ENCODE results near the gene CACNA1D.

- TF ChIP-seq CTCF (conservative IDR thresholded peaks at IDR 0.05 in 1 of 2, IDR thresholded peaks at IDR 0.05 in 1 of 2; ENCODE audit: low read depth in 1 of 2, low read length in 2 of 2) (no peak), EZH2 (IDR thresholded peaks at IDR 0.05; ENCODE audit: low read length, missing control alignments) (no peak)
Observed at GRCh38 chr3:53728606-53729005, 234.2 kb downstream of the CACNA1D start.
